KMS-11 (cell line): ENCODE data around the gene CRISPLD2.

Experiments
- H2AFZ ChIP-seq: fragments of 200-600 bp; sonication (generic); 2 replicates; pipeline ENCODE4 v1.6.1; 2016; ENCODE audit warnings: antibody characterized with exemption, mixed run types, low read depth
- H3K27ac ChIP-seq: fragments of 200-600 bp; sonication (generic); 2 replicates; pipeline ENCODE4 v1.6.1; 2016; ENCODE audit warnings: mild to moderate bottlenecking, mixed run types
- H3K27me3 ChIP-seq: fragments of 200-600 bp; sonication (generic); 2 replicates; pipeline ENCODE4 v1.6.1; 2017; ENCODE audit warnings: mild to moderate bottlenecking, low read depth, mixed run types, moderate library complexity; ENCODE audit not compliant: insufficient read depth
- H3K36me3 ChIP-seq: fragments of 200-600 bp; sonication (generic); 2 replicates; pipeline ENCODE4 v1.6.1; 2017; ENCODE audit warnings: mild to moderate bottlenecking, mixed run types; ENCODE audit not compliant: insufficient read depth
- H3K4me1 ChIP-seq: fragments of 200-600 bp; sonication (generic); 2 replicates; pipeline ENCODE4 v1.6.1; 2016; ENCODE audit warnings: mild to moderate bottlenecking, low read depth, mixed run types; ENCODE audit not compliant: poor library complexity, severe bottlenecking
- H3K4me2 ChIP-seq: fragments of 200-600 bp; sonication (generic); 2 replicates; pipeline ENCODE4 v1.7.0; 2016; ENCODE audit warnings: mild to moderate bottlenecking, mixed run types
- H3K4me3 ChIP-seq: fragments of 200-600 bp; sonication (generic); IDR thresholded peaks from 2 replicates; pipeline ENCODE4 v1.6.1; 2017; ENCODE audit warnings: low read depth, low read length, mixed read lengths; ENCODE audit not compliant: insufficient read depth
- H3K79me2 ChIP-seq: fragments of 200-600 bp; sonication (generic); 2 replicates; pipeline ENCODE4 v1.6.1; 2016; ENCODE audit warnings: low read depth, mixed run types; ENCODE audit not compliant: insufficient read depth
- H3K9ac ChIP-seq: fragments of 200-600 bp; sonication (generic); 2 replicates; pipeline ENCODE4 v1.6.1; 2016; ENCODE audit warnings: mild to moderate bottlenecking, mixed run types
- H4K20me1 ChIP-seq: fragments of 200-600 bp; sonication (generic); 2 replicates; pipeline ENCODE4 v1.6.1; 2016; ENCODE audit warnings: mild to moderate bottlenecking, mixed run types; ENCODE audit not compliant: insufficient read depth
- TF ChIP-seq, protein P1 (sequence below): fragments of 200-600 bp; sonication (generic); conservative IDR thresholded peaks from 2 replicates; pipeline ENCODE4 v1.6.1; 2017; ENCODE audit warnings: low read depth, mild to moderate bottlenecking, antibody characterized with exemption, low read length, moderate library complexity, mixed read lengths

CRISPLD2 gene

DNA sequence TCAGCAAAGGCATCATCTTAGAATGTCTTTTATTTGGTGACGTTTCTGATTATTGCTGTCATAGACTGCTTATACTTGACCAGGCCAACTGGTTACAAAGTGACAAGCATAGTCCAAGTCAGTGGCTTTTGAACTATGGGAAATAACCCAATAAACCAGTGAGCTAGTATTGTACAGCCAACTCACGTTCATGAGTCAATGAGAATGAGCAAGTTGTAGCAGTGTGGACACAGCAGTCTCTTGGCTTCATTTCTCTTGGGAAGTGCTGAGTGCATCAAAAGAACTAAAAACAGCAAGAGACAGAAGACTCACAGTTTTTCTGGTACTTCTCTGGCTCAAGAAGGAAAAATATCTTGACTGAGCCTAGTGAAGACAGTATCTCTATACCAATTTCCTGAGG lies 36.9 kb upstream of the CRISPLD2 start:
- no peaks in the 10 kb centered on the region for H3K79me2 ChIP-seq
- no peaks in the 10 kb centered on the region for H3K36me3 ChIP-seq
- no peak overlapping the region for H2AFZ ChIP-seq
- H4K20me1 ChIP-seq = no peaks in the 10 kb centered on the region
- H3K4me1 ChIP-seq = no peaks in the 10 kb centered on the region
- H3K27me3 ChIP-seq = no peaks in the 10 kb centered on the region
- H3K4me2 ChIP-seq = no peak overlapping the region
- no peak overlapping the region for H3K9ac ChIP-seq
- H3K4me3 ChIP-seq = no peak overlapping the region
- H3K27ac ChIP-seq = no peak overlapping the region
- TF ChIP-seq, protein P1, sequence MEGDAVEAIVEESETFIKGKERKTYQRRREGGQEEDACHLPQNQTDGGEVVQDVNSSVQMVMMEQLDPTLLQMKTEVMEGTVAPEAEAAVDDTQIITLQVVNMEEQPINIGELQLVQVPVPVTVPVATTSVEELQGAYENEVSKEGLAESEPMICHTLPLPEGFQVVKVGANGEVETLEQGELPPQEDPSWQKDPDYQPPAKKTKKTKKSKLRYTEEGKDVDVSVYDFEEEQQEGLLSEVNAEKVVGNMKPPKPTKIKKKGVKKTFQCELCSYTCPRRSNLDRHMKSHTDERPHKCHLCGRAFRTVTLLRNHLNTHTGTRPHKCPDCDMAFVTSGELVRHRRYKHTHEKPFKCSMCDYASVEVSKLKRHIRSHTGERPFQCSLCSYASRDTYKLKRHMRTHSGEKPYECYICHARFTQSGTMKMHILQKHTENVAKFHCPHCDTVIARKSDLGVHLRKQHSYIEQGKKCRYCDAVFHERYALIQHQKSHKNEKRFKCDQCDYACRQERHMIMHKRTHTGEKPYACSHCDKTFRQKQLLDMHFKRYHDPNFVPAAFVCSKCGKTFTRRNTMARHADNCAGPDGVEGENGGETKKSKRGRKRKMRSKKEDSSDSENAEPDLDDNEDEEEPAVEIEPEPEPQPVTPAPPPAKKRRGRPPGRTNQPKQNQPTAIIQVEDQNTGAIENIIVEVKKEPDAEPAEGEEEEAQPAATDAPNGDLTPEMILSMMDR = no peak

DNA sequence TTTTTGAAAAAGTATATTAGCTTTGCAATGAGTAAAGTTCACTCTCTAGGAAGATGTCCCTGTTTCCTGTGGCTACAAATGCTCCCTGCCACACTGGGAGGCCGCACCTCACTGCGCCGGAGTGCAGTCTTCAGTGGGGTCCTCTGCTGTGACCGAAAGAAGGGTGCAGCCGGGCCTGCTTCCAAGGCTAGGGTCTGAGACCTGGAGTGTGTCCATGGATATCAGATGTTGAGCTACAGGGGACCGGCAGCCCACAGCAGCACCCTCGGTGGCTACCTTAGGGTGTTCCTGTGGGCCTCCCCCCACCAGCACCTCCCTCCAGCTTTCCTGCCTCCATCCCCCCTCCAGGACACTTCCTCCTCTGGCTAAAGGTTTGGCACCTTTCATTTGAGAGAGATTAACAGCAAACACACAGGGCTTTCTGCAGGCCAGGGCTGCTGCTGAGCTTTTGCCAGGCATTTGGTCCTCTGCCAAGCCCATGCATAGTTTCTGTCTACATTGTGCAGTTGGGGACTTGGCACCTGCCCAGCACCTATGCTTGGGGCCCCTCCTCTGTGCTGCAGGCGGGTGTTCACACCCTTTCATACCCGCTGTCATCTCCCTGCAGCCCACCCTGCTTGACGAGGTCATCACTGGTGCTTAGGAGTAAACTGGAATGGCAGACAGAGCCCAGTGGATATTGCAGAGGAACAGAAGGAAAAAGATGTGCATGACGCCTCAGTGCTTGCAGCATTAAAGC lies 33.8 kb upstream of the CRISPLD2 start:
- Histone ChIP-seq H3K4me3 (no peak overlapping the region), H3K4me1 (no peaks in the 10 kb centered on the region), H3K27ac (no peak overlapping the region), H3K27me3 (no peaks in the 10 kb centered on the region), H4K20me1 (no peaks in the 10 kb centered on the region), H3K4me2 (no peak overlapping the region), H2AFZ (no peak overlapping the region), H3K9ac (no peak overlapping the region), H3K36me3 (no peaks in the 10 kb centered on the region), H3K79me2 (no peaks in the 10 kb centered on the region)
- TF ChIP-seq, protein P1 = no peak

DNA sequence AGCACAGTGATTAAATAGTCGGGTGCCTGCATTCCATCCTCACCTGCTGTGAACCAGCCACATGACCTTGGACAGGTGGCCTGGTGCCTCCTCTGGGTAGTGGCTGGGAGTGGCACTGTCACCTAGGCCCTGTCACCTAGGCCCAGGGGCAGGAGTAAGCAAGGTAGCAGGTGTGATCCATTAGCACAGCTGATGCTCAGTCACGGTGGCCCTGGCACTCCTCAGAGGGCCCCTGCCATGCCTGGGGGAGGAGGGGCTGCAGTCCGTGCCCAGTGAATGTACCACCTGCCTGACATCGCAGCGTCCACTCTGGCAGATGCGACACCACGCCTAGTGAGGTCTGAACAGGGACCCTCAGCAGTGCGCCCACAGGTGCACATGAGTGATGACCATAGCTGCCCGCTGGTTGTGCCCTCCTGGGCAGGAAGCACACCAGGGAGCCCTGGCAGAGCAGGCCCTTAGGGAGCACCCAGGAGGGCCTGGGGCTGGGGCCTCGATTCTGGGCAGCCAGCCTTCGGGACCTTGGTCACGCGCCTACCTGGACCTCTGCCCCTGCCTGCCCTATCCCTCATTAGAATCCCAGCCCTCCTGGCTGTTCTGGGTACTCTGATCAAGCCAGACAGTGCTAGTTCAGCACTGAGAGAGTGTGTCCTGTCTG lies 33.1 kb upstream of the CRISPLD2 start:
- TF ChIP-seq, protein P1 = no peak
- H3K27me3 ChIP-seq = no peaks in the 10 kb centered on the region
- H3K4me1 ChIP-seq = no peaks in the 10 kb centered on the region
- H3K79me2 ChIP-seq = no peaks in the 10 kb centered on the region
- no peak overlapping the region for H2AFZ ChIP-seq
- H3K9ac ChIP-seq = no peak overlapping the region
- no peaks in the 10 kb centered on the region for H4K20me1 ChIP-seq
- H3K27ac ChIP-seq = no peak overlapping the region
- H3K36me3 ChIP-seq = no peaks in the 10 kb centered on the region
- no peak overlapping the region for H3K4me2 ChIP-seq
- H3K4me3 ChIP-seq = no peak overlapping the region

DNA sequence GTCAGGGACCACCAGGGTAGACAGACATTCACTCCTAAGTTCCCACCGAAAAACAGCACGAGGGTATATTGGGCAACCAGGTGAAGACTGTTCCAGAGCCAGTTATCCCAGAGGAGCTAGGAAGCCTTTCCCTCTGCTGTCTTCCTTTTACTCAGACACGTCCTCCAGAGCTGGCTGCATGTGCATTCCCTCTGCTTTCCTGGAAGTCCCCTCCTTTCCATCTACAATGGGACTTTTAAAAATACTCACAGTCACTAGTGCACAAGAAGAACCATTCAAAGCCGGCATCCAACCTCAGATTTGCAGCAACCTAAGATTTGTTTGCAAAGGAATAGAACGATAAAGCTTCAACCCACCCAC lies 32.5 kb upstream of the CRISPLD2 start:
- H3K9ac ChIP-seq = no peak overlapping the region
- no peak overlapping the region for H2AFZ ChIP-seq
- no peak overlapping the region for H3K4me2 ChIP-seq
- no peaks in the 10 kb centered on the region for H3K27me3 ChIP-seq
- H3K79me2 ChIP-seq = no peaks in the 10 kb centered on the region
- no peaks in the 10 kb centered on the region for H3K36me3 ChIP-seq
- H3K27ac ChIP-seq = no peak overlapping the region
- no peaks in the 10 kb centered on the region for H4K20me1 ChIP-seq
- TF ChIP-seq, protein P1 = no peak
- no peak overlapping the region for H3K4me3 ChIP-seq
- H3K4me1 ChIP-seq = no peaks in the 10 kb centered on the region
